Gastroesophageal sphincter (tissue), 3 donors: Measurements from ENCODE around the gene TIPRL.

Experiments used
- CTCF ChIP-seq, 4 experiments: fragments of 200-600 bp in 2 of 4; fragments of 450-650 bp in 2 of 4; sonication (generic) in 1 of 4; IDR thresholded peaks; one replicate each; pipeline ENCODE4 v1.5.1; 2017 to 2019; ENCODE audit warnings: antibody characterized with exemption in 4 of 4, mild to moderate bottlenecking in 2 of 4, moderate library complexity in 2 of 4
- EP300 ChIP-seq: sonication (generic); formaldehyde crosslinking; IDR thresholded peaks from one replicate; pipeline ENCODE4 v1.6.1; 2017; ENCODE audit warnings: antibody characterized with exemption, mild to moderate bottlenecking
- POLR2A ChIP-seq, 2 donors: fragments of 450-650 bp; IDR thresholded peaks; one replicate each; pipeline ENCODE4 v1.6.1; 2017; ENCODE audit warnings: antibody characterized with exemption in 2 of 2, mild to moderate bottlenecking in 2 of 2, moderate library complexity in 1 of 2
- POLR2AphosphoS5 ChIP-seq: sonication (generic); formaldehyde crosslinking; IDR thresholded peaks from one replicate; pipeline ENCODE4 v1.6.1; 2017; ENCODE audit warnings: antibody characterized with exemption

- TF ChIP-seq EP300 (no peak), CTCF (IDR thresholded peaks at IDR 0.05) (no peak), POLR2A (IDR thresholded peaks at IDR 0.05) (no peak), POLR2AphosphoS5 (no peak)
Observed at GRCh38 chr1:168229893-168230292, 51.1 kb downstream of the TIPRL start.
